ENCODE measurements around the gene BIK.

GRCh38 chr22:43172191-43172590 lies 61.6 kb downstream of the BIK start:
- TF ChIP-seq TARDBP (IDR thresholded peaks at IDR 0.05) (no peak), HDGF (IDR thresholded peaks at IDR 0.05; ENCODE audit: borderline replicate concordance) (no peak), BHLHE40 (IDR thresholded peaks at IDR 0.05; ENCODE audit: borderline replicate concordance) (no peak), PKNOX1 (IDR thresholded peaks at IDR 0.05) (no peak), CTBP1 (IDR thresholded peaks at IDR 0.05; ENCODE audit: borderline replicate concordance) (no peak), SUZ12 (IDR thresholded peaks at IDR 0.05) (no peak), FOXM1 (IDR thresholded peaks at IDR 0.05; ENCODE audit: borderline replicate concordance) (no peak)
